Stimulated activated CD8-positive, alpha-beta memory T cell treated with anti-CD3 and anti-CD28 coated beads, Interleukin-7, amount 100 ng/mL, for 4 hours (primary cell): ENCODE results near the gene NAT8L.

Source experiments
- DNase-seq, 2 donors: peaks; one replicate each; pipeline ENCODE4 v3.0.0-alpha.2; 2020; ENCODE audit warnings: low read depth in 2 of 2

The NAT8L gene

DNA sequence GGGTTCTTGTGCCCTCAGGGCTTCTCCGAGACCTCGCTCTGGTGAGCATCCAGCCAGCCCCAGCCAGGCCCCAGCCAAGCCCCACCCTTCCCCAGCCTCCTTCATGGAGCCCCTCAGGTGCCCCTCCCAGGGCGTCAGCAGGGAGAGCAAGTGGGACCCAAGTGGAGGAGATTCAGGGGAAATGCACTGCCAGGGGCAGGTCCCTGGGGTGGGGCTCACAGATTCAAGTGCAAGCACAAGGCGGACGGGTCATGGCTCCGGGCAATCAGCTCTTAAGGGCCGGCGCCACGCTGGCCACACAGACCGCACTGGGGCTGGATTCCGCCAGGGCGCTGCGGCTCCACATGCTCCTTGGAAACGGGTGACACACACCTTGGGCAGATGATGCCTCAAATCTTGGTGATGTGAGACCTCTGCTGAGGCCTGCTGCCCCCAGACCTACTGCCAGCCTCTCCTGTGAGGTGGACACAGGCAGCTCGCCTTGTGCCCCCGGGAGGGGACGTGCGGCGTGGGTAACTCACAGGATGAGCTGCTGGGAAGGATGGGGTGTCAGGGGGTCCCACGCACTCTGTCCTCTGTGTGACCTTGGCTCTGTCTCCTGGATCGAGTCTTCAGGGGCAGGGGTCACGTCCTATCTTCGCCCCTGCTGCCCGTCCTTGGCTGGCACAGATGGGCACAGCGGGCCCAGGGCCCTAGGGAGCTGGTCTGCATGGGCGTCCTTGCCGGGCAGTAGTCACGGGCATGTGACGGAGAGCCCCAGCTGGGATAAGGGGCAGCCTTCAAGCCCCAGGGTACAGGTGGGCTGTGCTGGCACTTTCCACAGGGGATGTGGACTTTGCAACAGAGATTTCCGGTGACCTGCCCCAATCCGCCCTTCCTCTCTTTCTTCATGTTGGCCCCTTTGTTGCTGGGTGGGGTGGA is 17.1 kb downstream of the NAT8L start:
- DNase-seq, result no peak

DNA sequence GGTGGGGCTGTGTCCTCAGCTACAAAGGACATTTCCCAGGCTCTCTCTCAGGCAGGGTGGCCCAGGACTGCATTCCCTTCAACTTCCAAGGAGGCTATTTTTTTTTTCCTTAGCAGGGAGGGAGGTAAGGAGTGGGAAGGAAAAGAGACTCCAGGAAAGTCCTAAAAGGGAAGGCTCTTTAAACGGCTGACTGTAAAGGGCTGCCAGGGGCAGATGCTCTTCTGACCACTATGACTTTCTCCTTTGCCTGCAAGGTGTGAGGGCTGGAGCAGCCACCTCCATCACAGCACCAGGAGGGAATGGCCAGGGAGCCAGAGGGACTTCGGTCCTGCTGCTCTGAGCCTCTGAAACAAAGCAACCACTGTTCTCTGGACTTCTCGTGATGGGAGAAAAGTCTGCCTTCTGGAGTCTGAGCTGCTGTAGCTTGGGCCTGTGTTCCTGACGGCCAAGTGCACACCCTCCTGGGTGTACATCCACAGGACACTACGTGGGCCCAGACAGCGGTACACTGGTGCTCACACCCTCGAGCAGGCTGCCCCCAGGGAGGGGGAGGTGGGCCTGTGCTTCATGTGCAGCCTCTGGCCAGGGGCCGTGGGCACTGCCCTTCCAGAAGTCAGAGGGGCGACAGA is 17.9 kb downstream of the NAT8L start:
- DNase-seq, result no peak

DNA sequence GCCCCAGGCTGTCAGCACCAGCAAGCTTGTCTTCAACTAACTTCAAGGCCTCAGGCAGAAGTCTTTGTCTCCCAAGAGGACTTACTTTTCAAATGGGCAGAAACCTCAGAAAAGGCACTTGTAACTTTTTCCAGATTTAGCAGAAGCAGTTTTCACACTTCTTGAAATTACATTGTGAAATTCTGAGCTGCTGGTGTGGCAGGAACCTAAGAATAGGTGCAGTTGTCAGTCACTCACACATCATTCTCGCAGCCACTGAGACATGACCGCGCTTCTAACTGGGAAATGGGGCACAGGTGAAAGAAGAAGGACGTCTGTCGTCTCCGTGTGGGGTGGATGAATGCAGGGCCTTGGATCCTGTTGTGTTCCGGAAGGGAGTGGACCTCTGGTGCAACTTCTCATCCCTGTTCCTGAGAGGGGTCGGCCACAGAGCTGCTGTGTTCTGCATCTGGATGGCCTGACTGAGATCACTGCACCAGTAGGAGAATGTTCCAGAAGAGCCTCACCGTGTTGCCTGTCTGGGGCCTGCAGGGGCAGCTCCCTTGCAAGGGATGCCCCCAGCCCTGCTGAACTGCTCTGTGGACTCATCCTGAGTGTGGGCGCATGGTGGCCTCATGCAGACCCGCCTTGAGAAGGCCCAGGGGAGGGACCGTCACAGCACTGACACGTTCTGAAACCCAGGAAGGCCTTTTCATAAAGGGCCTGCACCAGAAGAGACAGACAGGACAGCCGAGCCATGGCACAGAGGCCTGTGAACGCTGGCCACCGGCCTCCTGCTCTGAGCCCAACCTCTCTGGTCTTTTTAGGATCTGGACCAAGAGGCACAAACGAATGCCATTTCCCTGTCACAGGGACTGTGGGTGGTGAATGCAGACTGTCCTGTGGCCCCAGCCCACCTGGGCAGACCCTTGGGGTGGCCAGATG is 18.7 kb downstream of the NAT8L start:
- no peak for DNase-seq

DNA sequence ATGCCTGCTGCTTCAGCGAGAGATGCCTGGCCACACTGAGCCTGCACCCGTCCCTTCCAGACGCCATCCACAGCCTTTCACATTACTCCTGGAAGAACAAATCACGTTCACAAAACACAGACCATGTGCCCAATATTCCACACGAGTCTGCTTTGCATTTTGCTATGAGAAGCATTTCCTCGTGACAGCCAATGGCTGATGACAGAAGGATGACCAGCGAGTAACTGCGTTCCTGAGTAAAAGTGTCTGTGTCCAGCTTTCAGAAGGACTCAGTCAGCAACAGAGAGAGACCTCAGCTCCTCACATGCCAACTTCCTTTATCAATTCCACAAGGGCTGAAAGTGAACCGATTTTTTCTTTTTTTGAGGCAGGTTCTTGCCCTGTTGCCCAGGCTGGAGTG is 19.5 kb downstream of the NAT8L start:
- no peak for DNase-seq

DNA sequence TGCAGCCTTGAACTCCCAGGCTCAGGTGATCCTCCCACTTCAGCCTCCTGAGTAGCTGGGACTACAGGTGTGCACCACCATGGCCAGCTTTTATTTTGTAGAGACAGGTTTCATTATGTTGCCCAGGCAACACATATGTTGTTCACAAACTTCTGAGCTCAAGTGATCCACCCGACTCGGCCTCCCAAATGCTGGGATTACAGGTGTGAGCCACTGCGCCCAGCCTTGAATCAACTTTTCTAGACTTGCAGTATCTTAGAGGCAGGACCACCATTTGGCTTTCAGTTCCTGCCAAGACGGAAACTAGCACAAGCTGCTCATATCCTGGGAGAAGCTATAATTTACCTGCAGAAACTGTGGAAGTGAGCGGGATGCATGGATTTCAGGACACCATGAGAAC is 19.9 kb downstream of the NAT8L start:
- no peak for DNase-seq

DNA sequence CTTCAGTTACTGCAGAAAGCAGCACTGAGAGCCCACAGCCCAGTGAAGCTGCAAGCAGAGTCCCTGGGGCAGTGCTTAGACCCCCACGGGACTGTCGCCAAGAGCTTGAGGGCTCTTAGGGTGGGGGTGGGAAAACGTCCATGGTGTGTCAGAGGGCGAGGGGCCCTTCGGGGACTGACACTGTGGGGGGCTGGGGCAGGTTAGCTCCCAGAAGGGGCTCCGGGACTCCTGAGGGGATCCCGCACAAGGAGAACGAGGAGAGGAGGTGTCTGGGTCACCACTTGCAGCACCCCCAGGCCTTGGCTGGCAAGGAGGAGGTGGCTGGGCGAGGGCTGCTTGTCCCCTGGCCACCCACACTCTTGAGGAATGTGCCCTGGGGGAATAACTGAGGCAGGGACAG is 20.8 kb downstream of the NAT8L start:
- DNase-seq, result no peak

DNA sequence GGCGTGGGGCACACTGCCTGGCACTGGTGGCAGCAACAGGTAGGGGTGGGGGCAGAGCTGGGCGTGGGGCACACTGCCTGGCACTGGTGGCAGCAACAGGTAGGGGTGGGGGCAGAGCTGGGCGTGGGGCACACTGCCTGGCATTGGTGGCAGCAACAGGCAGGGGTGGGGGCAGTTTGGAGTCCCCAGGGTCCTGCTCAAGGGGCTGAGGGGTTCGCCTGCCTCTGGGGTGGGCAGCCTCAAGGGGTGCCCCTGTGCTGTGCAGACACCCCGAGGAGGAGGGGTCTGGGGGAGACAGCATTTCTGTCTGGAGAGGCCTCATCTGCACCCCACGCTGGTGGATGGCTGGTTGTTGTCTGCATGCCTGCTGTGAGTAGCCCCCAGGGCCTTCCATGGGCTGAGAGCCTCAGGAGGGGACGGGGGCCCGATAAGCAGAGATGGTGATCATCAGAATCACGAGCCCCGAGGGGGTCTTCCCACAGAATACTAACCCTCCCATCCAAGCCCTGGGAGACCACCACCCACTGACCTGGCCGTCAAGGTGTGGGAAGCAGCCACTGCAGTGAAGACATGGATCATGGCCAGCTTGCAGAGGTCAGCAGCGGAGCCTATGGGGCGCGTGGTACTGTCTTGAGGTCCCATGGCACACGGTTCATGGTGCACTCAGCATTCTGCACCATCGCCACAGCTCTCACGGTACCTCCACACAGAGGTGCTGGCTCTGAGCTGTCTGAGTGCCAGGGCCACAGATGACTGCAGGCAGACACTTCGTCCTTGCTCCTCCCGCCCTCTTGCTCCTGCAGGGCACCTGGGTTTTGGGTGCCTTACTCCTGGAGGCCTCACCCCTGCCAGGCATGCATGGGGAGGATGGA is 21.5 kb downstream of the NAT8L start:
- DNase-seq, result no peak

DNA sequence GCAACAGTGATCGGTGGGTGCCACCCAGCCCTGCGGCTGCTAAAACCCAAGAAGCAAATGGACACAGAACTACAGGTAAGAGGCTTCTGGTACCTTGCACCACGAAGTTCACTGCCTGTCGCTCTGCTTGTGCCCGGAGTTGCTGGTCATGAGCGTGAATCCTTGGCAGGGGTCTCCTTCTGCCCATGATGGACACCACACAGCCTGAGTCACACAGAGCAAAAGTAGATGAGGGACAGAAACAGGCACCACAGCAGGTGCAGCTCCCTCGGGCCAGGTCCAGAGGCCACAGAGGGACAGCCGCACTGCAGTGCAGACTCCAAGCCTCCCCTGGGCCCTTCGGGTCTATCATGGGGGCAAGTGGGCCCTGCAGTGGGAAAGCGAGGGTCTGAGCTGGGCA is 22.4 kb downstream of the NAT8L start:
- no peak for DNase-seq

DNA sequence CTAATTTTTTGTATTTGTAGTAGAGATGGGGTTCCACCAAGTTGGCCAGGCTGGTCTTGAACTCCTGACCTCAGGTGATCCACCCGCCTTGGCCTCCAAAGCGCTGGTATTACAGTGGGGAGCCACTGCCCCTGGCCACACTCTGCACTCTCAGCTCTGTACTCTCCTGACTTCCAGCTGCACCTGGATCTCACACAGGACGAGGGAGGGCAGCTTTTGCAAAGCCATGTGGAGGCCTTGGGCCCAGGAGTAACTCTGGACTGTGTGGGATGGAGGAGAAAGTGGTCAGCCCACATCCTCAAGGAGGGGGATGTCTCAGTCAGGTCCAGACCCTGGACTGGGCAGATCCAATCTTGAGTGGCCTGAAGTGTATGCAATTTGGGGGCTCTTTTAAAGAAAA is 23.0 kb downstream of the NAT8L start:
- DNase-seq, result no peak

DNA sequence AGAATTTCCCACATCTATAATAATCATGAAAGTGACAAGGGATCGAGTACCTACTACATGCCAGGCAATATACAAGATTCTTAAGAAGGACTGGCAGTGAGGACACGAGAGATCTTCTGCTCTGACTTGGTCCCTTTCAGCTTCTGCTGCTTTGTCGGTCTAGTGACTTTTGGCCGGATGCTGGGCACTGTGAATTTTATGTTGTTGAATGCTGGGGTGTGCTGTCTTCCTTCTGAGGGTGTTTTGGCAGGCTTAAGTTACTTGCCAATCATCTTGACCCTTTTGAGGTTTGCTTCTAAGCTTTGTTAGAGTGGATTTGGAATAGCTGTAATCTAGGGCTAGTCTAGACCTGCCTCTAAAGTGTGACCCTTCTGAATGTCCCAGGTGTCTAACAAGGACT is 23.5 kb downstream of the NAT8L start:
- DNase-seq, result no peak

DNA sequence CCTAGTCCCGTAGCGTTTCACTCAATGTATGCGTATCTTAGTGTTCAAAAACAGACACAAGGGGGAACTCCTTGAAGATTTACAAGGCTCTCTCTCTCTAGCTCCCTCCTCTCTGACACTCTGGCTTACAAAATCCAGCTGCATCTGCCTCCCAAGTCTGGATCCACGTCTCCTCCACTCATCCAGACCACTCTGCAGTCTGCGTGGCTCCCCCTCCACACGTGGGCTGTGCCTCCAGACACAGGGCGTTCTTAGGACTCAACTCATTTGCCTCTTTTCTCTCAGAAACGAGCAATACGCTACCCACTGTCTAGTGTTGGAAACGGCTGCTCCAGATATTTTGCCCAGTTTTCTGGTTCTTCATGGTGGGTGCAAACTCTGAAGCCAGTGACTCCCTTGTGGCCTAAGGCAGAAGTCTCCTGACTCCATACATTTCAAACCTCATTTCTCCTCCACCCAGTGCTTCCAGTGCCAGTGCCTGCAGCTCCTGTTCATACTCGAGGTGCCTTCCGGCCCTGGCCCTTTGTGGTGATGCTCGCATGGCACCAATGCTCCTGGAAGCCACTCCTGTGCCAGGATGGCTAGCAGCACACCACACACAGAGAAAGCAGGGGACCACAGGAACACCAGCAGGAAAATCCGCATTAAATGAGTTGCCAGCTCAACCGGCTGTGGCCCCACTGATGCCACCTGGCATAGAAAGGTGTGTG is 24.1 kb downstream of the NAT8L start:
- no peak for DNase-seq

DNA sequence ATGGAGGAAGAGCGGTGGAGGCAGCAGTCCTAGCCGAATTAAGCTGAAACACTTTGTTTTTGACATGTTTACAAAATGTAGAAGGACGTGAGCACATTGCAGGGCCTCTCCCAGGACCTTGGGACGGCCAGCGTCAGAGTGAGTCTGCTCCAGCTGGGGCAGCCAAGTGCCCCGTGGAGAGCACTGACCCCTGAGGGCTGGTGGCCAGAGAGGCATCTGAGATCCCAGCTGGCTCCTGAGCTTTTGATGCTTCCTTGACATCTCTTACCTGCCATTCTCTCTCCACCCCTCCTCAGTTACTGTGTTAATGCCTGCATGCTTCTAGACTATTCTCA is 24.7 kb downstream of the NAT8L start:
- DNase-seq, result no peak

DNA sequence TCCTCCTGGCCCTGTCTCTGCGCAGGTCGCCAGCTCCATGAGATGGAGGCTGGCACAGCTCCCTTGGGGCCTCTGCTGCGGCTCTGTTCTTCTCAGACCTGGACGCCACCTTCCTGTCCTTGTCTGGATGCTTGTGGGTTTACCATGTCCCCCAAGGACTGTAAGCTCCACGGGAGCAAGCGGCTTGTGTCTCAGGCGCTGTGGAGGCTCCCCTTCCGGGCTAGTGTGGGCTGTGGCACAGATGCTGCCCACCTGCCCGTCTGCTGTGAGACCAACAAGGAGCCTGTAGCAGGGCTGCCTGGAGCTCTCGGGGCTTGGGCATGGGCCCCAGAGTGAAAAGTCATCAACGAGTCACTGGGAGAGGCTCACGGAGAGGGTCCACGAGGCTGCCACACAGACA is 25.2 kb downstream of the NAT8L start:
- DNase-seq, result no peak

DNA sequence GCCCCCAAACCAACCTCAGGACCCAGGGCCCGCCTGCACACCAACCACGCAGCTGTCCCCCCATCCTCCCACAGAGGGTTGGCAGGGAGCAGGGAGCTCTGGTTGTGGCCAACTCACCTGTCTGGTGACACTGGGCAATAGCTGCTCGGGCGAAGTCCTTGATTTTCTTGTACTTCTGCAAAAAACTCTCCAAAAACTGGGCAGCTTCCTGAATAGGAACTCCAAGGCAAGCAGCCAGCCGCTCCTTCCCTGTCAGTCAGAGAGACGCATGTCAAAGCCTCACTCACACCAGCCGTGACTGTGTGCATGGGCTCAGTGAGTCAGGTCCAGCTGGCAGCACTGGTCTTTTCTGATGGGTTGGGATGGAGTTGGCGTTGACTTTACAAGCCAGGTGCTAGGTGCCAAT is 26.4 kb downstream of the NAT8L start:
- no peak for DNase-seq

DNA sequence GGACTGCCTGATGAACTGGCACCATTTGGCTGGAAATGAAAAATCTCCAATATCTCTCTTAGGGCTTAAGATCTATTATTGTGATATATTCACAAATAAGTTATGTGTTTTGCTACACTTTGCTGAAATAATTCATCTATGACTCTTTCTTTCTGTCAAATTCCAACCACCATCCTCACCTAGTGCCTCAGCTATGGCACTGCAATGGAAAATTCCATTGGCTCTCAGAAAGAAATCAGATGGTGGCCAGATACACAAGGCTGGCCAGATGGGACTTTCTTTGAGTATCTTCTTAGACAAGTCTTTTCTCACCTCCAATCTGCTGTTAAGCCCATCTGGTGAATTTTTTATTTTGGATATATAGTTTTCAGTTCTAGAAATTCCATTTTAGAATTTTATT is 28.0 kb downstream of the NAT8L start:
- no peak for DNase-seq

DNA sequence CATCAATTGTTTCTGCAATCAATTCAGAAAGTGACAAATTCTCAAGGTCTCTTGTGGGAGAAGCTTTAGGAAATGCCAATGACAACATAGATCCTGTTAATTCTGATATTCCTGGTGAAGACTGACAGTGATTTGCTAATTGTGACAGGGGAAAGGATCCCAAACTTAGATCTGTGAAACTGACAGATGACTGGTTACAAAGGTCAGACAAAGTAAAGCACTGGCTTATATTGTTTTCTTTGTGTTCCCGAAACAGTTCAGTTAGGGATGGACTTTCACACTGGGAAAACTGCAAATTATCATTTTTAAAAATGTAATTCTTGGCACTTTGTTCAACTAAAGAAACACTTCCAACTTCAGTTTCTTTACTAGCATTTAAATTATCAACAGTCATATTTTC is 30.1 kb downstream of the NAT8L start:
- no peak for DNase-seq

DNA sequence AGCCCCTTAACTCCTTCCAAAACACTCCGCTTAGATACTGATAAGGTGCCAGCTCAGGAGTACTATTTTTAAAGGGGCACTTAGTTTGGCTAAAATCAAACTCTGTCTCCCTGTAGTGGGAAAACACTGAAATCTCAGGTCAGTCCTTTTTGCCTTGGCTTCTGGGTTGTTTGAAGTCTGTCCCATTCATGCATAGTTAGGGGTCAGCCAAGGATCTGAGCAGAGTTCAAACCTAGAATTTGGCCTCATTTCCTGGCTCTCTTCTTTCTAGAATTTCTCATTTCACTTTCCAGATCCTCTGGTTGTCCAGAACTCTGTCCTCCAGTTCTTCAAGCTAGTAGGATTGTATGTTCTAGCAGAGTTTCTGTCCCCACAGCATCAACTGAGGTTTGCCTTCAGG is 31.5 kb downstream of the NAT8L start:
- DNase-seq, result no peak

DNA sequence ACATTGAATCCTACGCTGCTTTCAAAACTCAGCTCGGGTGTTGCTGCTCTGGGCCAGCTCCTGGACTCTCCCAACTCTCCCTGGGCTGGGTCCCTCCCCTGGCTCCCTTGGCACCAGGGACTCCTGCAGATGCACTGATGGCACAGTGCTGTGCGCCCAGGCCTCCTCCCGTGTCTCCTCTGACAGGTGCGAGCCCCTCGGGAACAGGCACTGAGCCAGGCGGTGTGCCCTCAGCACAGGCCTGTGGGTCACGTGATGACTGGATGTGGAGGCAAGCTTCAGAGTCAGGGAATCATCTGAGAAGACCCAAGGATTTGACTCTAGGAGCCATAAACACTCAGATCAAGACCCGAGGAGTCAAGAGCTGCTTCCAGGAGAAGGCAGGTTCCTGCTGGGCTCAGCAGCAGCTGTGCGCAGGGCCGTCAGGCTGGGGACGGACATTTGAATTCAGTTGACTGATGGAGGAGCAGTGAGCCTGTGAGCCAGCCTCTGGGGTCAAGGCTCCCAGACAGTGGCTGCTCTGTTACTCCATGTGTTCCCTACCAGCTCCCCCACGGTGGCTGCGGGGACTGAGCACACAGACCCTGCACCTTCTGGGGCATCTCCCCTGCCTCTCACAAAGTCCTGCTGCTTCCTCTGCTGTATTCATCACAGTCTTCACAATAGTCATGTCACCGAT is 33.0 kb downstream of the NAT8L start:
- no peak for DNase-seq

DNA sequence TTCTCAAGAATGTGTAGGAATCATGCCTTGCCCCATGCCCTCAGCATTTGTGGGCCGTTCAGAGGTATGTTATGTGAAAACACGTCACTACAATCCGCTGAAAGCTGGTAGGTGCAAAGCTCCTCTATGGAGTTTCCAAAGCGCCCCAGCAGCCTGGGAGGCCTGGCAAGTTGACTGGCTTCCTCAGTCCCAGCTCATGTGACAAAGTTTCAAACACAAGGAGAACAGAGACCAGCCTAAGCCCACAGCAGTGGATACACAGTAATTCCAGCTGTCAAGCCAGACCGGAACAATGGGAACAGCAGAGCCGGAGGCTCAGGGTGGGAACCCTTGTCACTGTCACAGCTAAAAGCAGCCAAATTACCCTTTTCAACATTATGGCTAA is 33.5 kb downstream of the NAT8L start:
- DNase-seq, result no peak

DNA sequence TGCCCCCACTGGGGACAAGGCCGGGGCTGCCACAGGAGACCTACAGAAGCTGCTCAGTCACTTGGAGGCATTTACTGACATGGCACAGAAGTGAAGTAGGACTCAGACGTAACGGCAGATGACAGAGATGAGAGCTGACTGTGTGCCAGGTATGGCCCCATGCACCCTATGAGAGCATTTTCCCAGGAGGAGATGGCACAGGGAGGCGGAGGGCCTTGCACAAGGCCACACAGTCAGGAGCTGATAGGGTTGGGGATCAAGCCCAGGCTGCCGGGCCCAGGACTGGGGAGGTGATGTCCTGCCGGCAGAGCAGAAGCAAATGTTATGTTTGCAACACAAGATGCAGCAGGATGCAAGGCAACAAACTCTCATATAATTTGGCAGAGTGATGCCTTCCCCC is 34.1 kb downstream of the NAT8L start:
- no peak for DNase-seq
